HUES48 (cell line): ENCODE results near the gene SLC37A2.

Source experiments
- H3K27ac ChIP-seq: one replicate; pipeline ENCODE4 v1.7.0; 2013; ENCODE audit warnings: low read depth, low read length, inconsistent platforms
- H3K27me3 ChIP-seq: 2 replicates; pipeline ENCODE4 v1.6.1; 2013; ENCODE audit warnings: mild to moderate bottlenecking, low read length; ENCODE audit not compliant: control insufficient read depth, insufficient read depth
- H3K36me3 ChIP-seq: 2 replicates; pipeline ENCODE4 v1.6.1; 2013; ENCODE audit warnings: low read length; ENCODE audit not compliant: control insufficient read depth, insufficient read depth
- H3K4me1 ChIP-seq: 2 replicates; pipeline ENCODE4 v1.6.1; 2013; ENCODE audit warnings: mild to moderate bottlenecking, low read length; ENCODE audit not compliant: control insufficient read depth, insufficient read depth
- H3K4me3 ChIP-seq: 2 replicates; pipeline ENCODE4 v1.5.1; 2013; ENCODE audit warnings: mild to moderate bottlenecking, low read depth, low read length
- H3K9ac ChIP-seq: 2 replicates; pipeline ENCODE4 v1.6.1; 2013; ENCODE audit warnings: mild to moderate bottlenecking, low read depth, low read length, moderate library complexity
- H3K9me3 ChIP-seq: 2 replicates; pipeline ENCODE4 v1.6.1; 2013; ENCODE audit warnings: low read length; ENCODE audit not compliant: control insufficient read depth, insufficient read depth

SLC37A2 gene

GRCh38 chr11:125132596-125132995 is 69.5 kb downstream of the SLC37A2 start:
- Histone ChIP-seq H3K9ac (no peak overlapping the region), H3K4me3 (no peak overlapping the region), H3K4me1 (peaks cover 3% of the 10 kb centered on the region), H3K9me3 (no peaks in the 10 kb centered on the region), H3K27me3 (0 out of 2 replicates have a peak, but pooled peaks cover 6% of the 10 kb centered on the region), H3K27ac (no peak overlapping the region), H3K36me3 (no peaks in the 10 kb centered on the region)

- H3K4me3 ChIP-seq, result no peak overlapping the region
- H3K9me3 ChIP-seq, result no peaks in the 10 kb centered on the region
- H3K9ac ChIP-seq, result no peak overlapping the region
- H3K27ac ChIP-seq, result no peak overlapping the region
- H3K27me3 ChIP-seq, result peaks cover 29% of the 10 kb centered on the region
- no peaks in the 10 kb centered on the region for H3K36me3 ChIP-seq
- peaks cover 29% of the 10 kb centered on the region for H3K4me1 ChIP-seq
These were observed 72.9 kb downstream of the SLC37A2 start for GRCh38 chr11:125136001-125136400.

DNA sequence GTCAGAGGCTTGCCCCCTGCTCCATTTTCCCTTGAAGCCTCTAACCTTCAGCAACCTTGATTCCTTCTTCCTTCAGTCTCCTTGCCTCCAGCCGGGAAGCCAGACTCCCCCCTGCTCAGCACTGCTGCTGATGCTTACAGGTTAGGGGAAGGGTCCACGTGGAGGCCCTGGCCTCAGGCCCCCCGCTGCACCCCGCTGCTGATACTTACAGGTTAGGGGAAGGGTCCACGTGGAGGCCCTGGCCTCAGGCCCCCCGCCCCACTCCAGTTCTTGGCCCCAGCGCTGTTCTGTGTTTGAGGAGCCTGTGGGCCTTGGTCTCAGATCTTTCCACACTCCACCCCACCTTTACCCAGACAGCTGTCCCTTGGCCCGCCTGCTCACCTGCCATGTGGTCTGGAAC is 75.9 kb downstream of the SLC37A2 start:
- Histone ChIP-seq H3K36me3 (no peaks in the 10 kb centered on the region), H3K4me1 (peaks cover 40% of the 10 kb centered on the region), H3K9ac (no peak overlapping the region), H3K27me3 (peaks cover 51% of the 10 kb centered on the region), H3K27ac (no peak overlapping the region), H3K4me3 (no peak overlapping the region), H3K9me3 (no peaks in the 10 kb centered on the region)

- H3K36me3 ChIP-seq, result no peaks in the 10 kb centered on the region
- peaks cover 59% of the 10 kb centered on the region for H3K27me3 ChIP-seq
- H3K27ac ChIP-seq, result no peak overlapping the region
- H3K9me3 ChIP-seq, result no peaks in the 10 kb centered on the region
- no peak overlapping the region for H3K4me3 ChIP-seq
- no peak overlapping the region for H3K9ac ChIP-seq
- peaks cover 40% of the 10 kb centered on the region for H3K4me1 ChIP-seq
These were observed 76.7 kb downstream of the SLC37A2 start for GRCh38 chr11:125139778-125140177.
